CD14-positive monocyte (primary cell): ENCODE results near the gene PRPF40B. TPM values are rescaled to one million over a fixed set of nuclear protein-coding genes. Genes with fewer than 3 reads are reported as not detected.

Source experiments
- DNase-seq, 3 donors: peaks; one replicate each; pipeline ENCODE4 v3.0.0-alpha.2; 2011 to 2022
- H2AFZ ChIP-seq: 2 replicates; pipeline ENCODE4 v1.6.0; 2012; ENCODE audit warnings: mild to moderate bottlenecking, low read depth, low read length, inconsistent platforms; ENCODE audit not compliant: insufficient read depth, poor library complexity, severe bottlenecking
- H3K27ac ChIP-seq, 2 donors: 1 replicate in 1 of 2; 2 replicates in 1 of 2; pipeline ENCODE4 v1.5.1; 2012 to 2013; ENCODE audit warnings: low read length in 2 of 2, control low read depth in 1 of 2, inconsistent platforms in 1 of 2, low read depth in 1 of 2, mild to moderate bottlenecking in 1 of 2
- H3K27me3 ChIP-seq, 2 donors: one replicate each; pipeline versions ENCODE4 v1.6.0 to v1.6.1; 2011 to 2013; ENCODE audit warnings: low read length in 2 of 2; ENCODE audit not compliant: control insufficient read depth in 2 of 2, insufficient read depth in 2 of 2
- H3K36me3 ChIP-seq, 2 donors: replicated peaks in 1 of 2; 1 replicate in 1 of 2; 2 replicates in 1 of 2; pipeline versions ENCODE4 v1.5.1 to v1.6.1; 2012 to 2013; ENCODE audit warnings: low read length in 2 of 2, control low read depth in 1 of 2, inconsistent platforms in 1 of 2, mild to moderate bottlenecking in 1 of 2; ENCODE audit not compliant: insufficient read depth in 2 of 2, control insufficient read depth in 1 of 2
- H3K4me1 ChIP-seq, 2 donors: 1 replicate in 1 of 2; 2 replicates in 1 of 2; pipeline versions ENCODE4 v1.5.1 to v1.6.1; 2012 to 2013; ENCODE audit warnings: low read length in 2 of 2, control low read depth in 1 of 2, inconsistent platforms in 1 of 2, mild to moderate bottlenecking in 1 of 2, moderate library complexity in 1 of 2; ENCODE audit not compliant: insufficient read depth in 2 of 2, control insufficient read depth in 1 of 2
- H3K4me2 ChIP-seq: replicated peaks from 2 replicates; pipeline ENCODE3; 2012; ENCODE audit warnings: low read length, moderate library complexity, mild to moderate bottlenecking; ENCODE audit not compliant: poor library complexity, severe bottlenecking; ENCODE audit errors: extremely low read depth
- H3K4me3 ChIP-seq, 3 experiments: fragments of 200-600 bp in 1 of 3; sonication (generic) in 1 of 3; replicated peaks in 1 of 3; 1 replicate in 2 of 3; 2 replicates in 1 of 3; pipeline ENCODE4 v1.5.1; 2011 to 2013; ENCODE audit warnings: low read length in 3 of 3, mild to moderate bottlenecking in 3 of 3, control low read depth in 2 of 3, low read depth in 2 of 3, inconsistent platforms in 1 of 3, moderate library complexity in 1 of 3
- H3K79me2 ChIP-seq: 2 replicates; pipeline ENCODE4 v1.6.0; 2012; ENCODE audit warnings: mild to moderate bottlenecking, control low read depth, inconsistent platforms, low read length, moderate library complexity; ENCODE audit not compliant: insufficient read depth
- H3K9ac ChIP-seq: 2 replicates; pipeline ENCODE4 v1.6.0; 2017; ENCODE audit warnings: low read length, mild to moderate bottlenecking; ENCODE audit not compliant: insufficient read depth, poor library complexity, severe bottlenecking
- H3K9me3 ChIP-seq, 2 donors: replicated peaks in 1 of 2; 1 replicate in 1 of 2; 2 replicates in 1 of 2; pipeline versions ENCODE4 v1.5.1 to v1.6.1; 2012 to 2013; ENCODE audit warnings: low read length in 2 of 2, control low read depth in 1 of 2; ENCODE audit not compliant: control insufficient read depth in 1 of 2, insufficient read depth in 1 of 2
- H4K20me1 ChIP-seq: 2 replicates; pipeline ENCODE4 v1.6.0; 2012; ENCODE audit warnings: mild to moderate bottlenecking, low read length, control low read depth, moderate library complexity; ENCODE audit not compliant: insufficient read depth
- H3K27ac Mint-ChIP-seq, 7 donors: one replicate each; pipeline ENCODE4 v1.8.0; 2020; ENCODE audit warnings: mild to moderate bottlenecking in 7 of 7, mixed read lengths in 7 of 7, moderate library complexity in 6 of 7, inconsistent platforms in 2 of 7
- H3K27me3 Mint-ChIP-seq, 3 donors: one replicate each; pipeline ENCODE4 v1.8.0; 2021 to 2022; ENCODE audit warnings: low read depth in 3 of 3, mild to moderate bottlenecking in 3 of 3, mixed read lengths in 3 of 3, moderate library complexity in 3 of 3, inconsistent platforms in 1 of 3
- H3K36me3 Mint-ChIP-seq, 2 donors: one replicate each; pipeline ENCODE4 v1.8.0; 2020; ENCODE audit warnings: mixed read lengths in 2 of 2, inconsistent platforms in 1 of 2, mild to moderate bottlenecking in 1 of 2
- H3K4me1 Mint-ChIP-seq: one replicate; pipeline ENCODE4 v1.8.0; 2020; ENCODE audit warnings: mild to moderate bottlenecking, mixed read lengths
- H3K4me3 Mint-ChIP-seq, 2 donors: one replicate each; pipeline ENCODE4 v1.8.0; 2020; ENCODE audit warnings: mild to moderate bottlenecking in 2 of 2, mixed read lengths in 2 of 2, moderate library complexity in 1 of 2
- H3K9me3 Mint-ChIP-seq, 7 donors: one replicate each; pipeline ENCODE4 v1.8.0; 2020 to 2022; ENCODE audit warnings: mixed read lengths in 7 of 7, mild to moderate bottlenecking in 6 of 7, moderate library complexity in 6 of 7, inconsistent platforms in 2 of 7
- CTCF ChIP-seq: fragments of 200-600 bp; IDR thresholded peaks from one replicate; pipeline ENCODE4 v1.8.0; 2022; ENCODE audit warnings: antibody characterized with exemption, mild to moderate bottlenecking
- WGBS: methylation state at CpG from one replicate; pipeline ENCODE4 v1.1.5; 2013; ENCODE audit warnings: missing lambda C conversion rate; ENCODE audit not compliant: insufficient coverage; 5-methylcytosine and 5-hydroxymethylcytosine counted together
- intact Hi-C, 2 donors: fragments of 100-400 bp; cut with micrococcal nuclease; formaldehyde crosslinking; loops; one replicate each; pipeline versions ENCODE4 v1.15.0 to v1.15.1; 2023
- polyA plus RNA-seq, 3 donors: library from polyadenylated mRNA; depleted of rRNA in 1 of 3; unstranded in 2 of 3; stranded (reverse) in 1 of 3; fragments of 300-500 nt in 2 of 3; fragments of >200 nt in 1 of 3; fragmentation: Illumina TruSeq in 2 of 3; gene quantifications; 1 replicate in 2 of 3; 2 replicates in 1 of 3; pipeline ENCODE4 v1.2.3, GENCODE V29; 2012 to 2021

PRPF40B gene
- polyA plus RNA-seq, 3 donors = 0.14 to 1.3 (median 0.57) TPM

- Histone ChIP-seq H4K20me1 (no peaks in the 10 kb centered on the region), H3K4me2 (no peak overlapping the region), H3K36me3 (no peaks in the 10 kb centered on the region), H3K27ac (no peak overlapping the region), H2AFZ (no peak overlapping the region), H3K4me1 (peaks cover 49 to 55% of the 10 kb centered on the region in 2 donors), H3K27me3 (no peaks in the 10 kb centered on the region), H3K79me2 (no peaks in the 10 kb centered on the region), H3K4me3 (no peak overlapping the region), H3K9ac (no peak overlapping the region), H3K9me3 (no peaks in the 10 kb centered on the region)
- no peak for TF ChIP-seq CTCF
- intact Hi-C loops = no loop called here
- H3K4me3 Mint-ChIP-seq = no peak overlapping the region
- H3K36me3 Mint-ChIP-seq = peaks cover 8 to 19% of the 10 kb centered on the region in 2 donors
- peaks cover 0 to 6% (median 1%) of the 10 kb centered on the region in 3 donors for H3K27me3 Mint-ChIP-seq
- WGBS = no CpG with 5 or more reads among the region's 4 CpGs
- peaks cover 0 to 3% (median 0%) of the 10 kb centered on the region in 7 donors for H3K9me3 Mint-ChIP-seq
- DNase-seq = no peak
- peak overlapping the region in 1 of 7 donors; percentile 8 for H3K27ac Mint-ChIP-seq
- peaks cover 58% of the 10 kb centered on the region for H3K4me1 Mint-ChIP-seq
Observed at GRCh38 chr12:49666176-49666575, 42.8 kb downstream of the PRPF40B start.

GRCh38 chr12:49667325-49668090, 44.1 kb downstream of the PRPF40B start:
- no peaks in the 10 kb centered on the region for H3K36me3 ChIP-seq
- intact Hi-C loops = no loop called here
- Mint-ChIP-seq H3K27me3 (peaks cover 0 to 2% (median 1%) of the 10 kb centered on the region in 3 donors), H3K9me3 (peaks cover 0 to 2% (median 0%) of the 10 kb centered on the region in 7 donors), H3K4me1 (peaks cover 58% of the 10 kb centered on the region), H3K4me3 (no peak overlapping the region), H3K27ac (peak overlapping the region in 1 of 7 donors; percentile 22), H3K36me3 (peaks cover 0 to 9% of the 10 kb centered on the region in 2 donors)
- H3K4me3 ChIP-seq = no peak overlapping the region
- no peak for DNase-seq
- no peaks in the 10 kb centered on the region for H4K20me1 ChIP-seq
- no peak overlapping the region for H3K9ac ChIP-seq
- WGBS = 83% methylated on average over 1 of the region's 2 CpGs
- H3K4me2 ChIP-seq = no peak overlapping the region
- no peaks in the 10 kb centered on the region for H3K79me2 ChIP-seq
- no peak overlapping the region for H2AFZ ChIP-seq
- H3K9me3 ChIP-seq = no peaks in the 10 kb centered on the region
- H3K27me3 ChIP-seq = no peaks in the 10 kb centered on the region
- H3K27ac ChIP-seq = no peak overlapping the region
- TF ChIP-seq CTCF = no peak
- peaks cover 49 to 55% of the 10 kb centered on the region in 2 donors for H3K4me1 ChIP-seq
